Measurements from ENCODE around the gene PIEZO1. TPM values are rescaled to one million over a fixed set of nuclear protein-coding genes. Genes with fewer than 3 reads are reported as not detected.

Gene PIEZO1, protein sequence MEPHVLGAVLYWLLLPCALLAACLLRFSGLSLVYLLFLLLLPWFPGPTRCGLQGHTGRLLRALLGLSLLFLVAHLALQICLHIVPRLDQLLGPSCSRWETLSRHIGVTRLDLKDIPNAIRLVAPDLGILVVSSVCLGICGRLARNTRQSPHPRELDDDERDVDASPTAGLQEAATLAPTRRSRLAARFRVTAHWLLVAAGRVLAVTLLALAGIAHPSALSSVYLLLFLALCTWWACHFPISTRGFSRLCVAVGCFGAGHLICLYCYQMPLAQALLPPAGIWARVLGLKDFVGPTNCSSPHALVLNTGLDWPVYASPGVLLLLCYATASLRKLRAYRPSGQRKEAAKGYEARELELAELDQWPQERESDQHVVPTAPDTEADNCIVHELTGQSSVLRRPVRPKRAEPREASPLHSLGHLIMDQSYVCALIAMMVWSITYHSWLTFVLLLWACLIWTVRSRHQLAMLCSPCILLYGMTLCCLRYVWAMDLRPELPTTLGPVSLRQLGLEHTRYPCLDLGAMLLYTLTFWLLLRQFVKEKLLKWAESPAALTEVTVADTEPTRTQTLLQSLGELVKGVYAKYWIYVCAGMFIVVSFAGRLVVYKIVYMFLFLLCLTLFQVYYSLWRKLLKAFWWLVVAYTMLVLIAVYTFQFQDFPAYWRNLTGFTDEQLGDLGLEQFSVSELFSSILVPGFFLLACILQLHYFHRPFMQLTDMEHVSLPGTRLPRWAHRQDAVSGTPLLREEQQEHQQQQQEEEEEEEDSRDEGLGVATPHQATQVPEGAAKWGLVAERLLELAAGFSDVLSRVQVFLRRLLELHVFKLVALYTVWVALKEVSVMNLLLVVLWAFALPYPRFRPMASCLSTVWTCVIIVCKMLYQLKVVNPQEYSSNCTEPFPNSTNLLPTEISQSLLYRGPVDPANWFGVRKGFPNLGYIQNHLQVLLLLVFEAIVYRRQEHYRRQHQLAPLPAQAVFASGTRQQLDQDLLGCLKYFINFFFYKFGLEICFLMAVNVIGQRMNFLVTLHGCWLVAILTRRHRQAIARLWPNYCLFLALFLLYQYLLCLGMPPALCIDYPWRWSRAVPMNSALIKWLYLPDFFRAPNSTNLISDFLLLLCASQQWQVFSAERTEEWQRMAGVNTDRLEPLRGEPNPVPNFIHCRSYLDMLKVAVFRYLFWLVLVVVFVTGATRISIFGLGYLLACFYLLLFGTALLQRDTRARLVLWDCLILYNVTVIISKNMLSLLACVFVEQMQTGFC (N-terminal part only)
- total RNA-seq: 7.8 TPM

DNA sequence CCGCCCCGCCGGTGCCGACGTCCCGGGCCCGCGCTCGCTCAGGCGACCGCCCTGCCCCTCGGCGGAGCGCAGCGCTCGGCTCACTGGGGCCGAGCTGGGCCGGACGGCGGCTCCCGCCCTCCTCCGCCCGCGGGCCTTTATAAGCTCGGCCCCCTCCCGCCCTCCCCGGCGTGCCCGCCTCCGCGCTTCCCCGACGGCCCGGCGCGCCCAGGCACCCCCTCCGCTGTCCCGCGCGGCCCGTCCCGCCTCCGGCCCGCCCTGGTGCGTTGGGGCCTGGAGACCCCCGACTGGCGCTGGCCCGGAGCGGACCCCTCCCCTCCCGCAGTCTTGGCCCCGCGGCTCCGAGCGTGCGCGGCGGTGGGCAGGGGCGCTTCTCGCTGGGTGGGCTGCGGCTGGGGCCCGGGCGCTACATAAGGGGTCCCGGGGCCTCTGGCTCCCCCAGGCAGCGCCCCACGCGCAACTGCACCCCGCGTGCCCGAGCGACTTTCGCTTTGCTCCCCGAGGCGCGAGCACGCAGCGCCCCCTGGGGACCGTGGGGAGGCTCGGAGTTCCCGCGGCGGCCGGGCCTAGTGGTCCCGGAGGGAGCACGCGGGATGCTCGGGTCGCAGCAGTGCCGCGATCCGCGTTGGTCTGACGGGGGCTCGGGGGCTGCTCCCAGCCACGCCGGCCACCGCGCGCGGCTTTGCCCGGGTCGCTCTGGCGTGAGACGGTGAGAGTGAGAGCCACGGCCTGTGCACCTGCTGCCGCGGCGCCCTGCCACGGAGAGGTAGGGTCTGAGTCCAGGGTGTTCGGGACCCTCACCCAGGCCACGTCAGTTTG lies at the start of gene PIEZO1:
Gene PIEZO1, minus strand, starts transcription at position 115 of the 819 bp plus-strand sequence. CDS start 256 bp downstream, outside the sequence.

DNA sequence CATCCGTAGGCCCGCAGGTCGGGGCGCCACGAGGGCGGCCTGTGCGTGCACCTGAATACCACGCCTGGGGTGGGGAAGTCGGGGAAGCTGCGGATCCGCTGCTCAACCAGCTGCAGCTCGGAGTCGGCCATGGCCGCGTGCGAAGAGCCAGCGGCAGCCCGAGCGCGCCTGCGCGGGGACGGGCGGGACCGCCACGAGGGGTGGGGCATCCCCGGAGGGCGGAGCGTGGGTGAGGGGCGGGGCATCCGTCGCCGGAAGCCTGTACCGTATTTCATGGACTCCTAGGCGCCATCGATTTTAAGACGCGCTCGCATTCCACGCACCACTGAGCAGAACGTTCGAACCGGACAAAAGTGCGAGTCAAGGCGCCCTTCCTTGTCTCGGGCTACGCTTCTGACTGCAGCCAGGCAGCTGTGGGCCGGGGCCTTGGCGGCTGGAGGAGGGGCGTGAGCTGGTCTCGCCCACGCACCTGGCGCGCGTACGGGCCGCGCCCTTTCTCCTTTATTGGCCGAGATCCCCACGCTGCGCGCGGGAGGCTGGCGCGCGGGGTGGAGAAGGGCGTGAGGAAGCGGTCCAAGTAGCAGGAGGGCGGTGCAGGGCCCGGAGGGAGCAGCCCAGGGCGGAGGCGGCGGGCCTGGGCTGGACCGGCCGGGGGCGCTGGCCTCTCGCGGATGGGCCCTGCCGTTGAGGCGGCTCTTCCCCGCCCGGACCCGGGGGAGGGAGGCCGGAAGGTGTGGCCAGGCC lies 26.9 kb upstream of the PIEZO1 start, which contains the start of gene APRT:
Gene APRT, minus strand, starts transcription at position 160 of the 744 bp plus-strand sequence. Its CDS starts 29 bp downstream, at position 131.

DNA sequence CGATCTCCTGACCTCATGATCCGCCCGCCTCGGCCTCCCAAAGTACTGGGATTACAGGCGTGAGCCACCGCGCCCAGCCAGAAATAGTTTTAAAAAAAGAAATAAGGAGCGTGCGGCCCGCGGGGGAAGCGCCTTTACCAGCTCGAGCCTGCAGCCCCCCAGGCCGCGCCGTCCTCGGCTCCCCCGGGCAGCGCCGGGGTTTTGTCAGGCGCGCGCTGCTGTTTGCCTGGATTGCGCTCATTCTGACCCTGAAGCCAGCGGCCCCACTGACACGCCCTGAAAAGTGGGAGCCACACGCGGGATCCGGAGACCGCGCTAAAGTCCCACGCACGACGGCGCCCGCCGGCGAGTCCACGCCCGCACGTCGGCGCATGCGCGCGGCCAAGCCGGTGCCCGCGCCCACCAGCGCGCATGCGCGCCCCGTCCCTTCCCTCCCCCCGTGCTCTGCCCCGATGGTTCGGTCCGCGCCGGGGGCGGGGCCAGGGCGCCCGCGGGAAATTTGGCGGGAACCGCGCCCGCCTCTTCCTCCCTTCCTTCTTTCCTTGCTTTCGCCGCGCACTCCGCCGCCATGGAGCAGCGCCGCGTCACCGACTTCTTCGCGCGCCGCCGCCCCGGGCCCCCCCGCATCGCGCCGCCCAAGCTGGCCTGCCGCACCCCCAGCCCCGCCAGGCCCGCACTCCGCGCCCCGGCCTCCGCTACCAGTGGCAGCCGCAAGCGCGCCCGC lies 18.4 kb upstream of the PIEZO1 start, which contains the start of gene CDT1:
Gene CDT1, plus strand, starts transcription at position 526 of the 724 bp plus-strand sequence. Its CDS starts 43 bp downstream, at position 569.

DNA sequence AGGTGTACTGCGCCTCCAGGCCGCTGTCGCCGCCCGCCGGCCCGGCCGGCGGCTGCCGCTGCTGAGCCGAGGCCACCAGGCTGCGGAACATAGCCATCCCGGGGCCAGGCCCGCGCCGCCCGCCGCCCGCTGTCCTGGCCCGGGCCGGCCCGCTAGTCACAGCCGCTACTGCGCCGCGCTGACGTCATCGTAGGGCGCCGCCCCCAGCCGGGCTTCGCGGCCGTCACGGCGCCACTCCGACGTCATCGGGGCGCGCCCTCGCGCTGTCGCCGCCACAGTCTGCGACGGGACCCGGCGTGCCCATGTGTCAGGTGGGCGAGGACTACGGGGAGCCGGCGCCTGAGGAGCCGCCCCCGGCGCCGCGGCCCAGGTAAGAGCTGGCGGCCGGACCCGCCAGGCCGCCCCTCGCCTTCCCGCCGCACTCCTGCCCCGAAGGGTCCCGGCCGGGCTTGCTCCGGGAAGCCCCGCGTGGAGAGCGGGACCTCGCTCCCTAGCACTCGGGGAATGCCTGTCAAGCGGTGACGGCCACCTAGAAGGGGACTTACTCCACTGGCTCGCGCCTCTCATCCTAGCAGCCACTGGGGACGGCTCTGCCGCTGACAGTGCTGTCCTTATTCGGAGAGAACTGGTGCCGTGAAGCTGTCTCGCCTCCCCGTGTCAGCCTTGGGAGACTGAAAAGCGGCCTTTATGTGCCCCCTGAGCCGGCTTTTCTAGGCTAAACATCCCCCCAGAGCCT lies 78.6 kb downstream of the PIEZO1 start, which contains the start of the genes CTU2 and RNF166:
Gene CTU2, plus strand, starts transcription at position 275 of the 736 bp plus-strand sequence. Its CDS starts 28 bp downstream, at position 303.
Gene RNF166, minus strand, starts transcription at position 180 of the 736 bp plus-strand sequence. Its CDS starts 83 bp downstream, at position 97.

DNA sequence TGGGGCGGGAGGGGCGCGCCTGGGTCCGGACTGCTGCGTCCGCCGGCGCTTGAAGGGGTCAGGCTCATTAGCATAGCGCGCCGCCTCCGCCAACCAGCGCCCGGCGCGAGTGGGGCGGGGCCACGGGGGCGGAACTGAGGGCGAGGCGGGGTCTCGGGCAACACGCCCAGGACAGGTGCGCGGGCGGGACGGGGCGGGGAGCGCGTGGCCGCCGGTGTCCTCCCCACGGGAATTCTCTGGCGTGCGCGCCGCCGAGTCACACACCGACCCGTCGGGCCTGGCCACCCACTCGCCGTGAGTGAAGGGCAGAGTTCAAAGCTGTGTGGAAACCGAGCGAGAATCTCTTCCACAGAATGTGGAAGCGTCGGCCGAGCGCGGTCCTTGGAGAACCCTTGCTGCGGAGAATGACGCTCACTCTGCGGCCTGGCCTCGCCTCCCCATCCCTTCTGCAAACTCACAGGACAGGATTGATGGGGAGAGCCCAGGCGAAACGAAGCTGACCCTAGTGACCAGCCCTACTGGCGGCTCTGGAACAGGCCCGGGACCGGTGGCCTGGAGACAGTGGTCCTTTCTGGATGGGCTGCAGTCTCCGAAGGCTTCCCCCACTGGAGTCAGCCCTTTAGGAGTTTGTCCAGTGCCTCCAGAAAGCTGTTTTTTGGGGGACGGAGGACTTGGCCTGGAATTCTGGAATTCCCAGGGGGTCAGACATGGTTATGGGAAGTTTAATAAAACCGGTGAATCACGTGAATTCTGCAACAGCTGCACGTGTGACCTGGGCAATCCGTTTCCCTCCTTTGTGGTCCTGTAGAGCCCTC lies 98.4 kb downstream of the PIEZO1 start, which contains the start of gene SNAI3:
Gene SNAI3, minus strand, starts transcription at position 69 of the 815 bp plus-strand sequence. CDS start 101 bp downstream, outside the sequence.

Other genes with a start within 250 kb of the PIEZO1 start
- gene ZC3H18, start 214.8 kb downstream of the PIEZO1 start, total RNA-seq: 19.8 TPM
- gene IL17C, start 146.6 kb downstream of the PIEZO1 start, total RNA-seq: not detected
- gene CYBA, start 134.2 kb downstream of the PIEZO1 start, total RNA-seq: 28.8 TPM
- gene MVD, start 122.1 kb downstream of the PIEZO1 start, total RNA-seq: 45.7 TPM
- not detected for gene SNAI3, start 98.7 kb downstream of the PIEZO1 start, total RNA-seq
- gene RNF166, start 78.8 kb downstream of the PIEZO1 start, total RNA-seq: 10.8 TPM
- gene CTU2, start 78.7 kb downstream of the PIEZO1 start, total RNA-seq: 14.3 TPM
- 7.8 TPM for gene CDT1, start 18.6 kb upstream of the PIEZO1 start, total RNA-seq
- 15.0 TPM for gene APRT, start 26.7 kb upstream of the PIEZO1 start, total RNA-seq
- 17.5 TPM for gene GALNS, start 71.7 kb upstream of the PIEZO1 start, total RNA-seq
- 35.8 TPM for gene TRAPPC2L, start 71.9 kb upstream of the PIEZO1 start, total RNA-seq
- not detected for gene PABPN1L, start 81.4 kb upstream of the PIEZO1 start, total RNA-seq
- gene CBFA2T3, start 192.0 kb upstream of the PIEZO1 start, total RNA-seq: 2.3 TPM

All from diencephalon (tissue), 1 donor.